Prostate gland (tissue), 2 donors: ENCODE measurements around the gene ULK4. TPM values are rescaled to one million over a fixed set of nuclear protein-coding genes. Genes with fewer than 3 reads are reported as not detected.
A peak's percentile ranks its signal among the peaks of the same experiment; 100 is the strongest.

Experiments
- DNase-seq: peaks from one replicate; pipeline ENCODE4 v3.0.0-alpha.2; 2019; ENCODE audit warnings: low spot score
- H3K27ac ChIP-seq, 2 donors: fragments of 200-600 bp; sonication (generic); 2 replicates each; pipeline ENCODE4 v1.5.1; 2017 to 2019
- H3K27me3 ChIP-seq: fragments of 200-600 bp; sonication (generic); replicated peaks from 2 replicates; pipeline ENCODE4 v1.5.1; 2019; ENCODE audit not compliant: insufficient read depth
- H3K36me3 ChIP-seq, 2 donors: fragments of 200-600 bp; sonication (generic); 1 replicate in 1 of 2; 2 replicates in 1 of 2; pipeline versions ENCODE4 v1.5.1 to v1.8.1; 2017 to 2019
- H3K4me1 ChIP-seq: fragments of 200-600 bp; sonication (generic); replicated peaks from 2 replicates; pipeline ENCODE4 v1.5.1; 2019
- H3K4me3 ChIP-seq, 2 donors: fragments of 200-600 bp; sonication (generic); 2 replicates each; pipeline ENCODE4 v1.5.1; 2017 to 2019
- H3K9me3 ChIP-seq: fragments of 200-600 bp; sonication (generic); 2 replicates; pipeline ENCODE4 v1.5.1; 2017
- CTCF ChIP-seq, 4 experiments: fragments of 200-600 bp in 2 of 4; fragments of 450-650 bp in 2 of 4; sonication (generic) in 2 of 4; IDR thresholded peaks; 1 replicate in 3 of 4; 2 replicates in 1 of 4; pipeline ENCODE4 v1.5.1; 2016 to 2019; ENCODE audit warnings: antibody characterized with exemption in 4 of 4, mild to moderate bottlenecking in 2 of 4, moderate library complexity in 2 of 4
- POLR2A ChIP-seq: fragments of 450-650 bp; IDR thresholded peaks from one replicate; pipeline ENCODE4 v1.6.1; 2016; ENCODE audit warnings: antibody characterized with exemption, mild to moderate bottlenecking
- POLR2AphosphoS5 ChIP-seq: sonication (generic); formaldehyde crosslinking; IDR thresholded peaks from one replicate; pipeline ENCODE4 v1.6.1; 2017; ENCODE audit warnings: antibody characterized with exemption
- whole genome bisulfite sequencing: methylation state at CpG from one replicate; pipeline ENCODE4 v1.1.5; 2018; 5-methylcytosine and 5-hydroxymethylcytosine counted together
- intact Hi-C: fragments of 100-400 bp; cut with DNase I; formaldehyde crosslinking; loops from one replicate; pipeline ENCODE4 v1.14.2; 2022
- total RNA-seq, 2 donors: library from RNA; depleted of rRNA; stranded (reverse); fragments of >200 nt; gene quantifications; one replicate each; pipeline ENCODE4 v1.1.0, GENCODE V29; 2016

The ULK4 gene
- 10 to 100 TPM; 23.1 to 33.7 TPM for total RNA-seq

DNA sequence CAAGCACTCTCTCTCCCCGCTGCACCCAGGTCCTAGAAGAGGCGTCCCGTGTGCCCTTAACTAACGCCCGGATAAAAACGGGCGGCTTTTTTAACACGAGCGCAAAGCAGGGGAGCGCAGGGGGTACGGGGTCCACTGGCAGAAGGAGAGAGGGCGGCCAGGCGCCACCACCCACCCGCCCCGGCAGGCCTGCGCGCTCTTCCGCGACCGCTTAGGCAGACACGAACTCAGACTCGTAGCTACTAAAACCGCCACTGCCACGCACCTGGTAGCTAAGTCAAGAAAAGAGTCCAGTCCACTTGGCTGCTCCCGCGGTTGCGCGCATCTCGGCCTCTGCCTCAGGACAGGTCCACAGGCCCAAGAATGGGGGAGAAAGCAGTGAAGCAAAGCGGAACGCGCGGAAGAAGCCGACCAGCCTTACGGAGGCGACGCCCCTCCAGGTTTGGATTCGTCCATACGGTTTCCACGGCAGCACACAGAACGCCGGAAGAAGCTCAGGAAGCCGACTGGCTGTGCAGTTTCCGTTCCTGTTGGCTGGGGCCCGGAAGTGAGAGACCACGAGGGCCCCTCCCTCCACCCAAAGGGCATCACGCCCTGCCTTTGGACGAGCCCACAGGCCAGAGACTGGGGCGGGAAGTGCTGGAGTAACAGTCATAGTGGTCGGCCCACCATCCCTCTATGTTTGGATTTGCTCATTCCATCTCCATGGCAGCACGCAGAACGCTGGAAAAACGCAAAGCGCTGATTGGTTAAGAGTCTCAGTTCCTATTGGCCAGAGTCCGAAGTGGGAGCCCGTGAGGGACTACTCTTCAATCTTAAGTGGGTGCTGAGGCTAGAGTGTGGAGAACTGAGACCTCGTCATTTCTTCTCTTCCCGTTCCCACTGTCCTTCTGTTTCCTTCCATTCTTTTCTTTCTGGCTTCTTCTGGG is at the start of gene ULK4:
ULK4 (minus strand) TSS at position 353 of the 929 bp plus-strand sequence. CDS start 7,344 bp downstream, outside the sequence.
- intact Hi-C loops: loop anchor here (2.0 kb wide), 1 partner anchor 53 kb away; no protein-coding TSS in a partner anchor

DNA sequence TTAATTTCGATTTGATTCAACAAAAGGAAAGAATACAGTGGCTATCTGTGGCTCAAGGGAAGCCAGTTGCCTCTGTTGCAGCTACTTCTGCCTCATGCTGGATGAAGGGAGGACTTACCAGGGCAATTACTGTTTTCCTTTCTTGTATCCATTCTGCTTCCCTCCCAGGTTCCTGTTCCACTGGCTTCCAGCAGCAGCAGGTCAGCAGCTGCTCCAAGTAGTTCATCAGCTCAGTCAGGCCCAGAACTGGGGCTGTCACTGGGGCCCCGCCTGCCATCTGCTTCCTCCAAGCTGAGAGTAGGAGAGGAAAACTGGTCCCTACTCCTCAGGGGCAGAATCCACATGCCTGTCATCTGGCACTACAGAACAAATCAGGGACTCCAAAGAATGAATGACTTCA is 48.6 kb upstream of the ULK4 start:
- 72% methylated on average over 2 of the region's 2 CpGs for WGBS
- DNase-seq: no peak
- Histone ChIP-seq H3K4me1 (no peaks in the 10 kb centered on the region), H3K4me3 (no peak overlapping the region), H3K9me3 (no peaks in the 10 kb centered on the region), H3K27ac (no peak overlapping the region), H3K27me3 (no peaks in the 10 kb centered on the region), H3K36me3 (no peaks in the 10 kb centered on the region)
- TF ChIP-seq POLR2AphosphoS5: no peak
- no peak for TF ChIP-seq POLR2A
- TF ChIP-seq CTCF (IDR thresholded peaks at IDR 0.05): no peak
- intact Hi-C loops: loop anchor here (5.0 to 10.0 kb wide), 2 partner anchors 87 to 116 kb away; no protein-coding TSS in a partner anchor

More for the DNA sequence above, at the start of gene ULK4:
- peak within 1 kb of the TSS; percentile 52 to 57 for H3K27ac ChIP-seq
- whole genome bisulfite sequencing: under 1% methylated on average over 41 of the region's 58 CpGs
- no peaks in the 10 kb centered on the region for H3K27me3 ChIP-seq
- no peaks in the 10 kb centered on the region for H3K9me3 ChIP-seq
- TF ChIP-seq POLR2A (peak; percentile 19), POLR2AphosphoS5 (peak; percentile 97), CTCF (IDR thresholded peaks at IDR 0.05) (peak in 1 of 4 experiments; percentile 16)
- H3K4me3 ChIP-seq: peak within 1 kb of the TSS; percentile 59 to 66
- DNase-seq: peak; percentile 96
- H3K36me3 ChIP-seq: no peaks in the 10 kb centered on the region
- H3K4me1 ChIP-seq: no peaks in the 10 kb centered on the region

DNA sequence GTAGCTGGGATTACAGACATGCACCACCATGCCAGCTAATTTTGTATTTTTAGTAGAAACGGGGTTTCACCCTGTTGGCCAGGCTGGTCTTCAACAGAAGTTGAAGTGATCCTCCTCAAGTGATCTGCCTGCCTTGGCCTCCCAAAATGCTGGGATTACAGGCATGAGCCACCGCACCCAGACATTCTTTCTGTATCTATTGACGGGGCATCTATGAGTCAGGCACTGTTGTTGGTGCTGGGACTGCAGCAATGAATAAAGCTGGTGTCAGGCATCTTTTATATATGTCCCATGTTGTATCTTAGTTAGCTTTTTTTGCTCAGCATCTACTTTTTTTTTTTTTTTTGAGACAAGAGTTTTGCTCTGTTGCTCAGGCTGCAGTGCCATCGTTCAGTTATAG is 47.6 kb upstream of the ULK4 start:
- no peak for TF ChIP-seq POLR2AphosphoS5
- TF ChIP-seq CTCF (IDR thresholded peaks at IDR 0.05): no peak
- TF ChIP-seq POLR2A: no peak
- no peak overlapping the region for H3K4me3 ChIP-seq
- H3K36me3 ChIP-seq: no peaks in the 10 kb centered on the region
- intact Hi-C loops: no loop called here
- no peak for DNase-seq
- H3K9me3 ChIP-seq: no peaks in the 10 kb centered on the region
- H3K27ac ChIP-seq: no peak overlapping the region
- H3K4me1 ChIP-seq: no peaks in the 10 kb centered on the region
- H3K27me3 ChIP-seq: no peaks in the 10 kb centered on the region
- WGBS: 94% methylated on average over 4 of the region's 4 CpGs

GRCh38 chr3:42007785-42008184 is 45.9 kb upstream of the ULK4 start:
- no peaks in the 10 kb centered on the region for H3K36me3 ChIP-seq
- no peaks in the 10 kb centered on the region for H3K4me1 ChIP-seq
- no peaks in the 10 kb centered on the region for H3K9me3 ChIP-seq
- intact Hi-C loops: no loop called here
- no peak for DNase-seq
- H3K27me3 ChIP-seq: no peaks in the 10 kb centered on the region
- TF ChIP-seq POLR2AphosphoS5 (no peak), POLR2A (no peak), CTCF (IDR thresholded peaks at IDR 0.05) (no peak)
- no peak overlapping the region for H3K4me3 ChIP-seq
- 89% methylated on average over 3 of the region's 3 CpGs for WGBS
- no peak overlapping the region for H3K27ac ChIP-seq
